ENCODE data around the gene ZNF362. TPM values are rescaled to one million over a fixed set of nuclear protein-coding genes. Genes with fewer than 3 reads are reported as not detected.

The ZNF362 gene
- total RNA-seq, 2 experiments from 2014 or later, result 8.9 to 26.1 TPM

DNA sequence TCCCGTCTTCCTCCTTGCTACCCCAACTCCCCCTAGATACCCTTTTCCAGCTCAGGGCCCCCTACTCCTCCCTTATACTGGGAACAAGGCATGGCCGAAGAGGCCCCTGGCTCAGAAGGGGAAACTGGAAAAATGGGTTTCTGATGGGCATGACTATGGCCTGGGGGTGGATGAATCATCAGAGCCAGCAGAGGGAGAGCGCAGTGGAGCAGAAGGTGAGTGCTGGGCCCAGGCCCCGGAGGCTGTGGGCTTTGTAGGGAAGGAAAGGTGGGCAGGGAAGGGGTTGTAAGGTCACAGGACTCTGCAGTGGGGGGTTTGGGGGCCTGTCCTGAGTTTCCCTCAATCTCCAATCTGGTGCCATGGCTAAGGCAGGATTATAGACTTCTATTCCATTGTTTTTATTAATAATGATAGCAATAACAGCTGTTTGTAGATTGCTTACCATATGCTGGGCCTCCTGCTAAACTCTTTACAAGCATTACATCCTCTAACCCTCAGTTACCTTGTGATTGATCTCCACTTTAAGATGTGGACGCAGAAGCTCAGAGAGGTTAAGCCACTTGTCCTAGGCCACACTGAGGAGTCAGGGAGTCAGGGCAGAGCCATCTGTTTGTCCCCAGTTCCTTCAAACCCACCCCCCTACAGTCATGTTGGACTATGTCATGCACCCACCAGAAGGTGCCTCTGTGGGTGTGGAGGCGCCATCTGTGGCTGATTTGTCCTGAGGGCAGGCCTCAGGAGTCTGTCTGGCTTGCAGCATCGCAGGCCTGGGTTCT, 36.2 kb upstream of the ZNF362 start:
- intact Hi-C loops (cut with micrococcal nuclease; ENCODE audit: unreplicated experiment), result no loop called here
- BruUV-seq (replicated peaks), result no TSS peak
- POLR2A ChIA-PET, result no interaction called here
- no peaks in the 10 kb centered on the region for H4K20me1 ChIP-seq (ENCODE audit: insufficient read depth, low read length)
- H3K79me2 ChIP-seq (ENCODE audit: insufficient read depth, low read depth, low read length), result no peaks in the 10 kb centered on the region
- H3K36me3 ChIP-seq (ENCODE audit: insufficient read depth, low read length), result no peaks in the 10 kb centered on the region
- H3K9me3 ChIP-seq (ENCODE audit: low read length), result peaks cover 9% of the 10 kb centered on the region; the same call in 1 of the 2 replicates
- H3K4me2 ChIP-seq (ENCODE audit: low read length), result no peak overlapping the region
- no peak for DNase-seq (ENCODE audit: low spot score)
- H3K4me1 ChIP-seq (ENCODE audit: insufficient read depth, low read length, poor library complexity, severe bottlenecking), result no peaks in the 10 kb centered on the region
- H3K4me3 ChIP-seq (ENCODE audit: low read depth, low read length, poor library complexity, severe bottlenecking), result no peak overlapping the region
- no peaks in the 10 kb centered on the region for H3K9me2 ChIP-seq (ENCODE audit: insufficient read depth, low read length)
- H3K27ac ChIP-seq (ENCODE audit: low read depth, low read length, poor library complexity, severe bottlenecking), result no peak overlapping the region
- CTCF ChIA-PET (ENCODE audit: unreplicated experiment), result no interaction called here
- no peak for TF ChIP-seq EZH2phosphoT487 (IDR thresholded peaks at IDR 0.05; ENCODE audit: borderline replicate concordance, low read depth, low read length)
- TF ChIP-seq, protein P1, sequence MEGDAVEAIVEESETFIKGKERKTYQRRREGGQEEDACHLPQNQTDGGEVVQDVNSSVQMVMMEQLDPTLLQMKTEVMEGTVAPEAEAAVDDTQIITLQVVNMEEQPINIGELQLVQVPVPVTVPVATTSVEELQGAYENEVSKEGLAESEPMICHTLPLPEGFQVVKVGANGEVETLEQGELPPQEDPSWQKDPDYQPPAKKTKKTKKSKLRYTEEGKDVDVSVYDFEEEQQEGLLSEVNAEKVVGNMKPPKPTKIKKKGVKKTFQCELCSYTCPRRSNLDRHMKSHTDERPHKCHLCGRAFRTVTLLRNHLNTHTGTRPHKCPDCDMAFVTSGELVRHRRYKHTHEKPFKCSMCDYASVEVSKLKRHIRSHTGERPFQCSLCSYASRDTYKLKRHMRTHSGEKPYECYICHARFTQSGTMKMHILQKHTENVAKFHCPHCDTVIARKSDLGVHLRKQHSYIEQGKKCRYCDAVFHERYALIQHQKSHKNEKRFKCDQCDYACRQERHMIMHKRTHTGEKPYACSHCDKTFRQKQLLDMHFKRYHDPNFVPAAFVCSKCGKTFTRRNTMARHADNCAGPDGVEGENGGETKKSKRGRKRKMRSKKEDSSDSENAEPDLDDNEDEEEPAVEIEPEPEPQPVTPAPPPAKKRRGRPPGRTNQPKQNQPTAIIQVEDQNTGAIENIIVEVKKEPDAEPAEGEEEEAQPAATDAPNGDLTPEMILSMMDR (conservative IDR thresholded peaks at IDR 0.05; ENCODE audit: low read length), result no peak
- H2AFZ ChIP-seq (ENCODE audit: low read length), result no peak overlapping the region

DNA sequence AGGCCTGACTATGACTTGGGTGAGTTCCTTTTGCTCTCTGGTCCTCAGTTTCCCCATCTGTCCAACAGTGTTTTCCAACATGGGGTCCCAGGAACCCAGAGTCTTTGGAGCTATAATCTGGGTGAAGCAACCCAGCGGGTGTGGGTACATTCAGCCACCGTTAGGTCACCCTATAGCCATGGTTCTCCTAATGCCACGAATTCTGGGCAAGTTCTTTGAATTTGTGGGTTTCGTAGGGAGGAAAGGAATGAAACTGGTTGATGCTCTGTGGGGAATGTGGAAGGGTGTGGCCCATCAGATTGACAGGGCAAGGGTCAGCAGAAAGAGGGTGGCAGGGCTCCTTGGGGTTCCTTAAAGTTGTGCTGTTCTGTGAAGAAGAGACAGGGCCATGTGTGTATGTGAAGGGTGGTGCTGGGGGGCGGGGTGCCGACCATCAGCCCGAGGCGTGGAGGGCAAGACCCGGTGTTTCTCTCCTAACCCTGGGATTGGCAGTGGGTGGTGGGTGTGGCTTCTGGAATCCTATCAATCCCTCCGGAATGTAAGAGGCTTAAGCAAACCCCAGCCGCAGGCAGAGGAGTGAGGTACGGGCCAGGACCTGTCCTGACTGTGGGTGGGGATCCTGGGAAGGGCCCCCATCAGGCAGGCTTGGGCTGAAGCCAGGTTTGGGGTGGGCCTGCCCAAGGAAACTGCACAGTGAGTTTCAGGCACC, 35.5 kb upstream of the ZNF362 start:
- ChIA-PET CTCF (ENCODE audit: unreplicated experiment) (no interaction called here), POLR2A (no interaction called here)
- no peaks in the 10 kb centered on the region for H3K9me2 ChIP-seq (ENCODE audit: insufficient read depth, low read length)
- H3K9me3 ChIP-seq (ENCODE audit: low read length), result peaks cover 9% of the 10 kb centered on the region; the same call in 1 of the 2 replicates
- H4K20me1 ChIP-seq (ENCODE audit: insufficient read depth, low read length), result no peaks in the 10 kb centered on the region
- no peak overlapping the region for H2AFZ ChIP-seq (ENCODE audit: low read length)
- no peak overlapping the region for H3K27ac ChIP-seq (ENCODE audit: low read depth, low read length, poor library complexity, severe bottlenecking)
- no peak overlapping the region for H3K4me3 ChIP-seq (ENCODE audit: low read depth, low read length, poor library complexity, severe bottlenecking)
- H3K79me2 ChIP-seq (ENCODE audit: insufficient read depth, low read depth, low read length), result no peaks in the 10 kb centered on the region
- H3K4me1 ChIP-seq (ENCODE audit: insufficient read depth, low read length, poor library complexity, severe bottlenecking), result no peaks in the 10 kb centered on the region
- no peak overlapping the region for H3K4me2 ChIP-seq (ENCODE audit: low read length)
- BruUV-seq (replicated peaks), result no TSS peak
- no peaks in the 10 kb centered on the region for H3K36me3 ChIP-seq (ENCODE audit: insufficient read depth, low read length)
- TF ChIP-seq, protein P1 (conservative IDR thresholded peaks at IDR 0.05; ENCODE audit: low read length), result no peak
- DNase-seq (ENCODE audit: low spot score), result no peak
- intact Hi-C loops (cut with micrococcal nuclease; ENCODE audit: unreplicated experiment), result no loop called here

DNA sequence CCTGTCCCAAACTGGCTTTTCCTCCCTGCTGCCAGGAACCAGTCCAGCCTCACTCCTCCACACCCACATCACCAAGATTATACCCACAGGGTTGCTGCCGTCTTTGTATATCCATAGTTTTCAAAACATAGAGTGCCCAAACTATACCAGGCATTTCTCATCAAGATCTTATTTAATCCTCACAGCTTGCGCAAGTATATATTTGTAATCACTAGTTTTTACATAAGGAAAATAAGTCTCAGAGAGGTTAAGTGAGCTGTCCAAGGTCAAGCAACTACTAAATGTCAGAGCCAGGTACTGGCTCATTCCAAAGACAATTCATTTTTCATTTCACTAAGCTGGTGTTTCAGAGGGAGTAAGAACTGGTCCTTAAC, 34.9 kb upstream of the ZNF362 start:
- no peak overlapping the region for H3K4me2 ChIP-seq (ENCODE audit: low read length)
- H3K9me2 ChIP-seq (ENCODE audit: insufficient read depth, low read length), result no peaks in the 10 kb centered on the region
- ChIA-PET CTCF (ENCODE audit: unreplicated experiment) (no interaction called here), POLR2A (no interaction called here)
- peaks cover 9% of the 10 kb centered on the region; the same call in 1 of the 2 replicates for H3K9me3 ChIP-seq (ENCODE audit: low read length)
- TF ChIP-seq EZH2phosphoT487 (IDR thresholded peaks at IDR 0.05; ENCODE audit: borderline replicate concordance, low read depth, low read length), result no peak
- TF ChIP-seq, protein P1 (conservative IDR thresholded peaks at IDR 0.05; ENCODE audit: low read length), result no peak
- no TSS peak for BruUV-seq (replicated peaks)
- H3K4me1 ChIP-seq (ENCODE audit: insufficient read depth, low read length, poor library complexity, severe bottlenecking), result no peaks in the 10 kb centered on the region
- intact Hi-C loops (cut with micrococcal nuclease; ENCODE audit: unreplicated experiment), result no loop called here
- no peak for DNase-seq (ENCODE audit: low spot score)
- H4K20me1 ChIP-seq (ENCODE audit: insufficient read depth, low read length), result no peaks in the 10 kb centered on the region
- H3K79me2 ChIP-seq (ENCODE audit: insufficient read depth, low read depth, low read length), result no peaks in the 10 kb centered on the region
- H2AFZ ChIP-seq (ENCODE audit: low read length), result no peak overlapping the region
- no peak overlapping the region for H3K4me3 ChIP-seq (ENCODE audit: low read depth, low read length, poor library complexity, severe bottlenecking)
- no peak overlapping the region for H3K27ac ChIP-seq (ENCODE audit: low read depth, low read length, poor library complexity, severe bottlenecking)
- no peaks in the 10 kb centered on the region for H3K36me3 ChIP-seq (ENCODE audit: insufficient read depth, low read length)
